ENCODE results near the gene CHIA.

Gene CHIA

DNA sequence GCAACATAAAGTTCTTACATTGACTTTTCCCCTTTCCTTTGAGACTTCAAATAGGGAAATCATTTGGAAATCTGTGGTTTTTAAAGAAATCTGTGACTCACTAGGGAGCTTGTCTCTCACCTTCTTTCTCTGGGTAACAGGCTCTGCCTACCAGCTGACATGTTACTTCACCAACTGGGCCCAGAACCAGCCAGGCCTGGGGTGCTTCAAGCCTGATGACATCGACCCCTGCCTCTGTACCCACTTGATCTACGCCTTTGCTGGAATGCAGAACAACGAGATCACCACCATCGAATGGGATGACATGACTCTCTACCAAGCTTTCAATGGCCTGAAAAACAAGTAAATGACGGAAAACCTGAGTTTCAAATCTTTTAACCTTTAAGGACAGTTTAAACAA lies 9.2 kb upstream of the CHIA start:
- H3K4me3 ChIP-seq (replicated peaks; ENCODE audit: low read depth, low read length), result no peak overlapping the region
- DNase-seq (ENCODE audit: extremely low read depth, low read depth), result no peak
- TF ChIP-seq, protein P1, sequence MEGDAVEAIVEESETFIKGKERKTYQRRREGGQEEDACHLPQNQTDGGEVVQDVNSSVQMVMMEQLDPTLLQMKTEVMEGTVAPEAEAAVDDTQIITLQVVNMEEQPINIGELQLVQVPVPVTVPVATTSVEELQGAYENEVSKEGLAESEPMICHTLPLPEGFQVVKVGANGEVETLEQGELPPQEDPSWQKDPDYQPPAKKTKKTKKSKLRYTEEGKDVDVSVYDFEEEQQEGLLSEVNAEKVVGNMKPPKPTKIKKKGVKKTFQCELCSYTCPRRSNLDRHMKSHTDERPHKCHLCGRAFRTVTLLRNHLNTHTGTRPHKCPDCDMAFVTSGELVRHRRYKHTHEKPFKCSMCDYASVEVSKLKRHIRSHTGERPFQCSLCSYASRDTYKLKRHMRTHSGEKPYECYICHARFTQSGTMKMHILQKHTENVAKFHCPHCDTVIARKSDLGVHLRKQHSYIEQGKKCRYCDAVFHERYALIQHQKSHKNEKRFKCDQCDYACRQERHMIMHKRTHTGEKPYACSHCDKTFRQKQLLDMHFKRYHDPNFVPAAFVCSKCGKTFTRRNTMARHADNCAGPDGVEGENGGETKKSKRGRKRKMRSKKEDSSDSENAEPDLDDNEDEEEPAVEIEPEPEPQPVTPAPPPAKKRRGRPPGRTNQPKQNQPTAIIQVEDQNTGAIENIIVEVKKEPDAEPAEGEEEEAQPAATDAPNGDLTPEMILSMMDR (IDR thresholded peaks at IDR 0.05; ENCODE audit: low read depth, low read length, missing control alignments), result no peak

DNA sequence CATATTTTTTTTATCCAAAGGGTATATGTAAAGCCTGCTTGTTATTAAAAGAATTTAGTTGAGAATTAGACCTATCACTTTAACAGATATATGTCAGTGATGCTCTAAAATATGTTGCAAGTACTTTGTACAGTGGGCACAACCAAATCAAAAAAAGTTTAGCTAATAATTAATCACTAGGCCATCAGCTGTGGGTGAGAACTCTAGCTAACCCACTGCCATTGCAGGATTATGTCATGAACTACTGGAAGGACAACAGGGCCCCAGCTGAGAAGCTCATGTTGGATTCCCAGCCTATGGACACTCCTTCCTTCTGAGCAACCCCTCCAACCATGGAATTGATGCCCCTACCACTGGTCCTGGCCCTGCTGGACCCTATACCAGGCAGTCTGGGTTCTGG lies 6.8 kb upstream of the CHIA start:
- TF ChIP-seq, protein P1 (IDR thresholded peaks at IDR 0.05; ENCODE audit: low read depth, low read length, missing control alignments), result no peak
- H3K4me3 ChIP-seq (replicated peaks; ENCODE audit: low read depth, low read length), result no peak overlapping the region
- DNase-seq (ENCODE audit: extremely low read depth, low read depth), result no peak

DNA sequence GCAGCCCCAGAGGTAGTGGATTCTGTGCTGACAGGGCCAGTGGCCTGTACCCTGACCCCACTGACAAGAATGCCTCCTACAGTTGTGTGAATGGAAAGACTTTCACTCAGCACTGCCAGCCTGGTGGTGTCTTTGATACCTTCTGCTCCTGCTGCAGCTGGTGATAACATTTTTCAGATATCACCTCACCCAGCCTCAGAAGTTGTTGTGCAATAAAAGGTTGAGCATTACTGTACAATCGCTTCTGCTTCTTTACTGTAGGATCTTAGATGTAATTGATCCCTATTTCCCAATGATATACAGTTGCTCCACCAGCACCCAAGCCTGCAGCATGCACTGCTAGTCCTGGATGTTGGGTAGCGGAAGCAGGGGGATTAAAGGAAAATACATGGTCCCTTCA lies 4.8 kb upstream of the CHIA start:
- DNase-seq (ENCODE audit: extremely low read depth, low read depth), result no peak
- TF ChIP-seq, protein P1 (IDR thresholded peaks at IDR 0.05; ENCODE audit: low read depth, low read length, missing control alignments), result no peak

GRCh38 chr1:111286912-111287311 lies 3.7 kb upstream of the CHIA start:
- no peak for DNase-seq (ENCODE audit: extremely low read depth, low read depth)
- TF ChIP-seq, protein P1 (IDR thresholded peaks at IDR 0.05; ENCODE audit: low read depth, low read length, missing control alignments), result no peak
- no peak overlapping the region for H3K4me3 ChIP-seq (replicated peaks; ENCODE audit: low read depth, low read length)

More for the DNA sequence above, 4.8 kb upstream of the CHIA start:
- no peak overlapping the region for H3K4me3 ChIP-seq (replicated peaks; ENCODE audit: low read depth, low read length)

- no peak overlapping the region for H3K4me3 ChIP-seq (replicated peaks; ENCODE audit: low read depth, low read length)
- TF ChIP-seq, protein P1 (IDR thresholded peaks at IDR 0.05; ENCODE audit: low read depth, low read length, missing control alignments), result no peak
- DNase-seq (ENCODE audit: extremely low read depth, low read depth), result no peak
Measured at GRCh38 chr1:111289371-111289770, 1.3 kb upstream of the CHIA start.

DNA sequence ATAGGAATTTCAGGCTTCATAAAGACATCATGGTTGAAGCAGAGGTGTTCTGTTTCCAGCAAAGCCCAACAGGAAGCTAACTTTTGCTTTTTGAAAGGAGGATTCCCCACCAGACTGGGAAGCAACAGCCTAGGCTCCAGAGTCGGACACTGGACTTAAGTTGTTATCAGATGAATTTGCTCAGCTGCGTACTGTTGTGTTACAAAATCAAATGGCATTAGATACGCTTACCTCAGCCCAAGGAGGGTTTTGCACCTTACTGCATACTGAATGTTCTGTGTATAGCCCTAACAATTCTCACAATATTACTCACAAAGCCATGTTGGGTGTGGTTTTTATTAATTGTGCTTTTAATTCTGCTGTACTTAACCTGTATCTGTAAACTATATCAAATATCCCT lies 547 bp upstream of the CHIA start:
- TF ChIP-seq, protein P1 (IDR thresholded peaks at IDR 0.05; ENCODE audit: low read depth, low read length, missing control alignments), result no peak
- H3K4me3 ChIP-seq (replicated peaks; ENCODE audit: low read depth, low read length), result no peak overlapping the region
- DNase-seq (ENCODE audit: extremely low read depth, low read depth), result no peak

DNA sequence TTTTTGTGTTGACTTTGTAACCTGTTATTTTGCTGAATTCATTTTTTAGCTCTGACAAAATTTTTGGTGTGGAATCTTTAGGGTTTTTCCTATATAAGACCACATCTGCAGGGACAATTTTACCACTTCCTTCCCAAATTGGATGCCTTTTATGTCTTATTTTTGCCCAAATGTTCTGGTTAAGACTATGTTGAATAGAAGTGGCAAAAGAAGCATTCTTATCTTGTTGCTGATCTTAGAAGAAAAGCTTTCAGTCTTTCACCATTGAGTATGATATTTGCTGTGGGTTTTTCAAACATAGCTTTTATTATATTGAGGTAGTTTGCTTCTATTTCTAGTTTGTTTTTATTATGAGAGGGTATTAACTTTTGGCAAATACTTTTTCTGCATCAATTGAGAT lies 3.7 kb downstream of the CHIA start:
- no peak for DNase-seq (ENCODE audit: extremely low read depth, low read depth)
- TF ChIP-seq, protein P1 (IDR thresholded peaks at IDR 0.05; ENCODE audit: low read depth, low read length, missing control alignments), result no peak
- no peak overlapping the region for H3K4me3 ChIP-seq (replicated peaks; ENCODE audit: low read depth, low read length)

Measured in HFF-Myc (cell line).